Vagina (tissue), 2 donors: ENCODE data around the gene ARHGAP19.

Experiments
- POLR2A ChIP-seq, 2 donors: fragments of 450-650 bp; IDR thresholded peaks; one replicate each; pipeline ENCODE4 v1.6.1; 2017; ENCODE audit warnings: antibody characterized with exemption in 2 of 2, mild to moderate bottlenecking in 2 of 2, moderate library complexity in 2 of 2
- POLR2AphosphoS5 ChIP-seq, 2 donors: sonication (generic); formaldehyde crosslinking; IDR thresholded peaks; one replicate each; pipeline ENCODE4 v1.9.0; 2017; ENCODE audit warnings: antibody characterized with exemption in 2 of 2, mild to moderate bottlenecking in 2 of 2, low read depth in 1 of 2; ENCODE audit not compliant: insufficient read depth in 1 of 2
- TF ChIP-seq, protein P1 (sequence below), 3 experiments: fragments of 450-650 bp in 2 of 3; fragments of 200-600 bp in 1 of 3; sonication (generic) in 1 of 3; IDR thresholded peaks; one replicate each; pipeline ENCODE4 v1.5.1; 2017 to 2019; ENCODE audit warnings: antibody characterized with exemption in 3 of 3, mild to moderate bottlenecking in 2 of 3, moderate library complexity in 2 of 3

DNA sequence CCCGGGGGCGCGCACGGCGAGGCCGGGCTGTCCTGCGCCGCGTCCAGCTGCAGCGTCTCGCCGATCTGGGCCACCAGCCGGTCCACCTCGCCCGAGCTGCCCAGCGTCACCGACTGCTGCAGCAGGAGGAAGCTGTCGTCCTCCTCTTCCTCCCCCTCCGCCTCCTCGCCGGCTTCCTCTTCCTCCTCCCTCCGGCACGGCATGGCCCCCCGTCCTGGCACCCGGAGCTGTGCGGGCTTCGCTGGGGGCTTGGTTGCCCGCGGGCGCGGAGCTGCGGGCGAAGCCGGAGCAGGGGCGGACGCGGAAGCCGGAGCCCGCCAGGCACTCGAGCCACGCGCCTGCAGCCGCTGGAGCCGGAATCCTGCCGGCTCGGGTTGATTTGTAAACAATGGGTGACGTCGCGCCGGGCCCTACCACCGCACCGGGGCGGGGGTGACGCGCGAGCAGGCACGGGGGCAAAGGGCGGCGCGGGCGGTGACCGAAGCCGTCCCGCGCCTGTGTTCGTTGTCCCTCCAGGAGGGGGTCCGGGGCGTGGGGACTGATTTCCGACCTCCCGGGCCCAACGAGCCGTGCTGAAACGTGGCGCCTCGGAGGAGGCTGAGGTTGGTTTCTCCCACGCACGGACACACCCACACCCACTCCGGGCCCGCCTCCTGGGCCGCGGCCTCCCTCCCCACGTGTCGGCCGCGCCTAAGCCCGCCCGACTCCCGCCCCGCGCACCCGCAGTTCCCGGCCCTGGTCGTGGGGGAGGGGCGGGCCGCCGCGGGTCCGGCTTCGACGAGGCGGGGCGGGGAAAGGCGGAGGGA lies 42.1 kb upstream of the ARHGAP19 start, which contains the start of gene FRAT2:
- TF ChIP-seq, protein P1, sequence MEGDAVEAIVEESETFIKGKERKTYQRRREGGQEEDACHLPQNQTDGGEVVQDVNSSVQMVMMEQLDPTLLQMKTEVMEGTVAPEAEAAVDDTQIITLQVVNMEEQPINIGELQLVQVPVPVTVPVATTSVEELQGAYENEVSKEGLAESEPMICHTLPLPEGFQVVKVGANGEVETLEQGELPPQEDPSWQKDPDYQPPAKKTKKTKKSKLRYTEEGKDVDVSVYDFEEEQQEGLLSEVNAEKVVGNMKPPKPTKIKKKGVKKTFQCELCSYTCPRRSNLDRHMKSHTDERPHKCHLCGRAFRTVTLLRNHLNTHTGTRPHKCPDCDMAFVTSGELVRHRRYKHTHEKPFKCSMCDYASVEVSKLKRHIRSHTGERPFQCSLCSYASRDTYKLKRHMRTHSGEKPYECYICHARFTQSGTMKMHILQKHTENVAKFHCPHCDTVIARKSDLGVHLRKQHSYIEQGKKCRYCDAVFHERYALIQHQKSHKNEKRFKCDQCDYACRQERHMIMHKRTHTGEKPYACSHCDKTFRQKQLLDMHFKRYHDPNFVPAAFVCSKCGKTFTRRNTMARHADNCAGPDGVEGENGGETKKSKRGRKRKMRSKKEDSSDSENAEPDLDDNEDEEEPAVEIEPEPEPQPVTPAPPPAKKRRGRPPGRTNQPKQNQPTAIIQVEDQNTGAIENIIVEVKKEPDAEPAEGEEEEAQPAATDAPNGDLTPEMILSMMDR (IDR thresholded peaks at IDR 0.05), result no peak
- TF ChIP-seq POLR2A (IDR thresholded peaks at IDR 0.05) (peak in 1 of 2 donors; percentile 61), POLR2AphosphoS5 (IDR thresholded peaks at IDR 0.05; ENCODE audit: insufficient read depth in 1 of 2, low read depth in 1 of 2) (peak; percentile 8 to 90)
